ENCODE data around the gene ZSCAN10.

ZSCAN10 gene

DNA sequence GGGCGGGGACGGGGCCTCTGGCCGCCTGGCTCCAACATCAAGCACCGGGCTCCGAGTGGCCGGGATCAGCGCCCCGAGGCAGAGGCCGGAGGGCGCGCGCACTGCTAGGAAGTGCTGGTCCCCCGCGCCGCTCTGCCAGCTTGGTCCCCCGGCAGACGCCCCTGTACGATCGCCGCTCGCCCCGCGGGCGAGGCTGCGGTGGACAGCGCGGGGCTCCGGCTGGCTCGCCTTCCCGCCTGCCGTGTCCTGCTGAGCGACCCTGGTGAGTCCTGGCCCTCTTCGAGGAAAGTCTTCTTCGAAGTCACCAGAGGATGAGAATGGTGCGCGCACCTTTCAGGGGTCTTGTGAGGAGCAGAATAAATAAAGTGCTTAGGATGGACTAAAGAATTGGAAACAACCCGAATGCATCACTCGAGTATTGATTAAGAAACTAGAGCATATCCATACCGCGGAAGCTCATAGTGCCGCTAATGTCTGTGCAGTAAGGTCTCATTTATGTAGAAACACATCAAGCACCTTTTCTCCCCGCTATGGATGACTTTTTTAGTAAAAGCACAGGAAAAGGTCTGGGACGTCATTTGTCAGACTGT, 36.1 kb upstream of the ZSCAN10 start:
- intact Hi-C loops (cut with DNase I) = no loop called here
- DNase-seq = peak in 1 of 10 donors; percentile 87

DNA sequence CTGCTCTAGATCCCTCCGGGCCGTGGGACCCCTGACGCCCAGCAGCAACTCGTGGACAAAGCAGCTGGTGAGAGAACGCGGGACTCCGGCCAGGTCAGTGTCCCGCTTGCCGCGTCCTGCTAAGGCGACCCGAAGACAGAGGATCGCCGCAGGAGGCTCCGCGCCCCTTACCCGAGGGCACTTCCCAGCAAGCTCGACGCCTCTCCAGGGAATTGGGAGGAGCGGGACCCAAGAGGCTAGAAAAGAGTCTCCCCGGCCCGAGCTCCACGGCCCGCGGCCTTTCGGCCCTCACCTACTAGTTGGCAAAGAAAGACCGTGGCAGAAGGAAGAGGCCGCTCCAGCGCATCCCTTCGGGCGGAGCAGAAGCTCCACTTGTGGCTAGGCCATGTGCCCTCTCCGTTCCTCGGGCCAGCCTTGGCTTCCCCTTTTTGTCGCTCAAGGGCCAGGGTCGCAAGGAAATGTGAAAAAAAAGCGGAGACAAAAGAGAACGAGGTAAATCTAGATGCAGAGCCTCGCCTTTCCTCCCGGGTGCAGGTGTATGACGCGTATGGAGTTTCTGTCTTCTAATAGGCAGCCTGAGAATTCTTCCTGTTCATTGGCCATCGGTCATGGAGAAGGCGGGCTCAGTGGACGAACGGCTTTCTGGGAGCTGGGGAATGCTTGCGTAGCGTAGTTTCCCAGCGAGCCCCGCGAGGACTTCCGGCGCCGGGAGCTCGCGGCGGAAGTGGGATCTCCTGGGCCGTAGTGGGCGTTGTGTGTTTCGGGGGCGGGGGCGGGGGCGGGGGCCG, 35.4 kb upstream of the ZSCAN10 start, which contains the start of gene ZNF213:
Gene ZNF213, plus strand, starts transcription at position 692 of the 788 bp plus-strand sequence. CDS start 2,252 bp downstream, outside the sequence.
- intact Hi-C loops (cut with DNase I) = no loop called here

GRCh38 chr16:3133844-3134243, 34.8 kb upstream of the ZSCAN10 start:
- no peak for DNase-seq
- intact Hi-C loops (cut with DNase I) = no loop called here

More for the DNA sequence above, 35.4 kb upstream of the ZSCAN10 start, which contains the start of gene ZNF213:
- peak; percentile 90 to 99 (median 93) for DNase-seq

- peak in 2 of 10 donors; percentile 44 to 69 for DNase-seq
- intact Hi-C loops (cut with DNase I) = no loop called here
Measured at GRCh38 chr16:3131755-3132377, 32.8 kb upstream of the ZSCAN10 start.

DNA sequence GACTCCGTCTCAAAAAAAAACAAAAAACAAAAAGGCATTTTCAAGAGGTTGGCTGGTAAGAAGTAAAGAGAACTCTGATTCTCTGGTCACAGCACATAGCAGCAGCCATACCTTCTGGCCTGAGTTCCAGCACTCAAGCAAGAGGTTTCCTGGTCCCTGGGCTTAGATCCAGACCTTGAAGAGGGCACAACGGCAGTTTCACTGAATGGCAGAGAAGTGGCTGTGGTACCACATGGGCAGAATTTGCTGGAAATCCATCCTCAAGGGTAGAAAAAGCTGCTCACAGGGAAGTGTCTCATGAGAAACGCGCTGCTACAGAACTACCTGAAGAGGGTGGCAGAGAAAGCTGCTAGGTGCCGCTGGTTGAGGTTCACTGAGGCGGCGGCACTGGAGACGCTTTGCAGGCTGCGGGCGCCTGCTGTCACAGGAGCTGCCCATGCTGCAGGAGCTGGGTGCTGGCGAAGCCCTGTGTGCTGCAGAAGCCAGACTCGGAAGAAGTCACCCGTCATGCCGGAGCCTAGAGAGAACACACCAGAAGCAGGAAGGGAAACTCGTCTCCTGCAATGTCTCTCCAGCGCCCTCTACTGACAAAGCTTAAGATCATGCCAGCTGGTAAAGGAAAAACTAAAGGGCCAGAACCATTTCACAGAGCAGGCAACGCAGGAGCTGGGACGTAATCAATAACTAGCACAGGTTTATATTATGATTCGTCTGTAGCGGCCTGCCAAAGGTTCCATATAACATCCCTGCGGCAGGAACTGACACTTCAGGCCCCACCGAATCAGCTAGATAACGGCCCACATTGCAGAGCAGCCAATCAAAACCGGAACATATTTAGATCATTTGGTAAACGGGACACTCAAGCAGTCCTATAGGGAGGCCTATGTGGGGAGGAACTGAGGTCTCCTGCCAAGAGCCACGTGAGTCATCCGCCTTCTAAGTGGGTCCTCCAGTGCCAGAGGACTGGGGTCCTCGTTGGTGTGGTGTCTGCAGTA, 30.3 kb upstream of the ZSCAN10 start:
- peak; percentile 52 to 96 (median 70) for DNase-seq
- intact Hi-C loops (cut with DNase I) = loop anchor here (2.0 kb wide), 1 partner anchor 71 kb away; no protein-coding TSS in a partner anchor

DNA sequence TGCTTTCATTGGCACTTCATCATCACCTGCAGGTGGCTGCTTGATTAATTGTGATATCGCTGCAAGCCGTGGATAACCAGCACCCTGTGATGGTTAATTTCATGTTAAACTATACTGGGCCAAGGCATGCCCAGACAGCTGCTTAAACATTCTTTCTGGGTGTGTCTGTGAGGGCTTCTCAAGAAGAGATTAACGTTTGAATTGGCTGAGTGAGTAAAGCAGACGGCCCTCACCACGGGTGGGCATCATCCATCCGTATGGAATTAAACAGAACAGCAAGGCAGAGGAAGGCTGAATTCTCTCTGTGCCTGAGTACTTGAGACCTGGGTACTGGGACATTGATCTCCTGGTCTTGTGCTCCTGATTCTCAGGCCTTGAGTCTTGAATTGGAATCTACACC, 28.7 kb upstream of the ZSCAN10 start:
- intact Hi-C loops (cut with DNase I) = loop anchor here (2.0 kb wide), 1 partner anchor 69 kb away; no protein-coding TSS in a partner anchor
- DNase-seq = no peak

- peak; percentile 93 to 99 (median 96) for DNase-seq
- intact Hi-C loops (cut with DNase I) = no loop called here
Measured at GRCh38 chr16:3123986-3124886, 25.1 kb upstream of the ZSCAN10 start.

- intact Hi-C loops (cut with DNase I) = no loop called here
- peak in 1 of 10 donors; percentile 39 for DNase-seq
Measured at GRCh38 chr16:3122926-3123570, 24.0 kb upstream of the ZSCAN10 start.

DNA sequence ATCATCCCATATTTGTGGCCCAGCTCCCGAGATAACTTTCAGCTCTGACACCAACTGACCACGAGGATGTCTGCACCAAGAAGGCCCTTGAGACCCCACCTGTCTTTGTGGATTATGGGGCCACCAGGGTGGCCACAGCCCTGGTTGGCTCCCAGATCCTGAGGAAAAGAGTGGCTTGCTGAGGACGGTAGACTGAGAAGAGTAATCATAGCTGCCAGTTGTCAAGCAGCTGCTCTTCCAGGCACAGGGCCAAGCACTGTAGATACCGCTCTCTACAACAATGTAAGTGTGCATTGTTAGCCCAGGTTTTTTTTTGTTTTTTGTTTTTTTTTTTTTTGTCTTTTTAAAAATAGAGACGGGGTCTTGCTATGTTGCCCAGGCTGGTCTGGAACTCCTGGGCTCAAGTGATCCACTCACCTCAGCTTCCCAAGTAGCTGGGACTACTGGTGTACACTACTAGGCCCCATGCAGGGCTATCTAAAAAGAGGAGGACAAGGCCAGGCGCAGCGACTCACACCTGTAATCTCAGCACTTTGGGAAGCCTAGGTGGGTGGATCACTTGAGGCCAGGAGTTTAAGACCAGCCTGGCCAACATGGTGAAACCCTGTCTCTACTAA, 22.9 kb upstream of the ZSCAN10 start:
- peak in 2 of 10 donors; percentile 36 to 46 for DNase-seq
- intact Hi-C loops (cut with DNase I) = no loop called here

DNA sequence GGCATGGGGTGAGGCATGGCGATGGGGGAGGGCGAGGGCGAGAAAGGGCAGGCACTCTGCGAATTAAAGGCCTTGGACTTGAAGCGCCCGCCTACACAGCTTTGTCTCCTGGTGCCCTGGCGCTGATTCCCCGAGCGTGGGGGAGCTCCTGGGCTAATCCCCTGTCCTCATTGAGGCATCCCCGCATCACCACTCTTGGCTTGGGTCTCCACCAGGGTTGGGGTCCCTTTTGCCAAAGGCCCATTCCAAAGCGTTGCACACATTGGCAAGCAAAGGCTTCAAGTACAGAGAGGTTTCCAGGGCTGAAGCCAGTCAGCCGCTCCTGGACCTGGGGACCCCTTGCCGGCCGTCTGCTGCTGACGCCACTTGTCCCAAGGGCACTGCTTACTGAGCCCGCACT, 21.3 kb upstream of the ZSCAN10 start:
- peak in 1 of 10 donors; percentile 60 for DNase-seq
- intact Hi-C loops (cut with DNase I) = no loop called here

- intact Hi-C loops (cut with DNase I) = no loop called here
- DNase-seq = peak in 1 of 10 donors; percentile 63
Measured at GRCh38 chr16:3119701-3120408, 20.8 kb upstream of the ZSCAN10 start.

- intact Hi-C loops (cut with DNase I) = no loop called here
- peak in 2 of 10 donors; percentile 59 to 84 for DNase-seq
Measured at GRCh38 chr16:3119286-3119685, 20.2 kb upstream of the ZSCAN10 start.

DNA sequence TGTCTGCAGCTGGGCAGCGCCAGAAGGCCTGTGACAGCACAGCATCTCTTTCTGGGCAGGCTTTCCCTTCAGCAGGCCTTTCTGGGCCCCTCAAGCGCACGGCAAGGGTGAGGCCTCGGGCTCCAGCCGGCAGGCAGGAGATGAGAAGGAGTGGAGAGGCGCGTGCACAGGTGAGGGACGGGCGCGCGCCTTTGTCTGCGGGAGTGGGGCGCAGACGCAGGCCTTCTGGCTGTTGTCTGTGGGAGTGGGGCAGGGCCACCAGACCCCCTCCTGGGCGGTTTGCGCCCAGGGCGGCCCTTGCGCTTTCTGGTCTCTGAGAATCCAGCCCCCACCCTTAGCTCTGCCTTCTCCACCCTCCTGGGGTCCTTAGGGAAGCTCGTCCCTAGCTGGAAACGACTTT, 19.8 kb upstream of the ZSCAN10 start:
- intact Hi-C loops (cut with DNase I) = no loop called here
- peak in 1 of 10 donors; percentile 55 for DNase-seq

DNA sequence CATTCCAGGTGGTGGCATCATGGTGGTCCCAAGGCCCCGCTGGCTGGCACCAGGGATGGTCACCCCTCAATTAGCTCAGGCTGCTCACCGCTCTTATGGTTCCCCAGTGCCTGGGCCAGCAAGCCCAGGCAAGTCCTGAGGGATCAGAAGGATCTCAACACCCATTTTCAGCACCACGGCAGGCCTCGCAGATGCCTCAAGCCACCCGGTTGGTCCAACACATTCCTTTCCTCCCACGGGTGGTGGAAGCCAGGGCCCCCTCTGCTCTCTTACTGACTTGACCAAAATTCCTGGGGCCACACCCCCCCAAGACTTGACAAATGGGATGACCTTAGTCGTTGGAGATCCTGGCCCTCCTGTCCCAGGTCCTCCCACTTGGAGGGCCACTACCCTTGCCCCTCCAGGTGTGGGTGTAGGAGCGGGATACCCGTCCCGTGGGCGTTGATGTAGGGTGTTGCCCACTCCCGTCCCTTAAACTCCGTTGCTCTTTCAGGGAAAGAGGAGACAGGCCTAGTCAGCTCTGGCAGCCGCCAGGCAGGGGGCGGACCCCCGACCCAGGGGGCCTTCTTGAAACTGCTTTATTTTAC, 19.2 kb upstream of the ZSCAN10 start:
- peak in 1 of 10 donors; percentile 26 for DNase-seq
- intact Hi-C loops (cut with DNase I) = no loop called here

- intact Hi-C loops (cut with DNase I) = no loop called here
- DNase-seq = peak in 1 of 10 donors; percentile 49
Measured at GRCh38 chr16:3115561-3115960, 16.5 kb upstream of the ZSCAN10 start.

- DNase-seq = peak in 1 of 10 donors; percentile 28
- intact Hi-C loops (cut with DNase I) = no loop called here
Measured at GRCh38 chr16:3115003-3115402, 15.9 kb upstream of the ZSCAN10 start.

Data from posterior cingulate gyrus (tissue), 11 donors.